ENCODE measurements around the gene GALNT5.

The GALNT5 gene

DNA sequence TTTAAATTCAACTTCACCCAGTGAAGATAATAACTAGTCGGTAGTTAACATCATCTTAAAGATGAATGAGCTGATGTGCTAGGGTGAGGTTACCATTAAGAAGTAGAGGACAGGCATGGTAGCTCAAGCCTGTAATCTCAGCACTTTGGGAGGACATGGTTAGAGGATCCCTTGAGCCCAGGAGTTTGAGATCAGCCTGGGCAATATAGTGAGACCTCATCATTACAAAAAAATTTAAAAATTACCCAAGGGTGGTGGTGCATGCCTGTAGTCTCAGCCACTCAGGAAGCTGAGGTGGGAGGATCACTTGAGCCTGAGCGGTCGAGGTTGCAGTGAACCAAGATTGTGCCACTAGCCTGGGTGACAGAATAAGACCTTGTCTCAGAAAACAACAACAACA lies 4.7 kb downstream of the GALNT5 start (continued):
- TF ChIP-seq, protein P1, sequence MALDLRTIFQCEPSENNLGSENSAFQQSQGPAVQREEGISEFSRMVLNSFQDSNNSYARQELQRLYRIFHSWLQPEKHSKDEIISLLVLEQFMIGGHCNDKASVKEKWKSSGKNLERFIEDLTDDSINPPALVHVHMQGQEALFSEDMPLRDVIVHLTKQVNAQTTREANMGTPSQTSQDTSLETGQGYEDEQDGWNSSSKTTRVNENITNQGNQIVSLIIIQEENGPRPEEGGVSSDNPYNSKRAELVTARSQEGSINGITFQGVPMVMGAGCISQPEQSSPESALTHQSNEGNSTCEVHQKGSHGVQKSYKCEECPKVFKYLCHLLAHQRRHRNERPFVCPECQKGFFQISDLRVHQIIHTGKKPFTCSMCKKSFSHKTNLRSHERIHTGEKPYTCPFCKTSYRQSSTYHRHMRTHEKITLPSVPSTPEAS (tag by site-specific recombination; IDR thresholded peaks at IDR 0.05), result no peak
- no peak for TF ChIP-seq ZNF24 (tag by site-specific recombination; IDR thresholded peaks at IDR 0.05)
- no peak for TF ChIP-seq ZNF555 (tag by site-specific recombination; conservative IDR thresholded peaks at IDR 0.05)
- TF ChIP-seq, protein P2, sequence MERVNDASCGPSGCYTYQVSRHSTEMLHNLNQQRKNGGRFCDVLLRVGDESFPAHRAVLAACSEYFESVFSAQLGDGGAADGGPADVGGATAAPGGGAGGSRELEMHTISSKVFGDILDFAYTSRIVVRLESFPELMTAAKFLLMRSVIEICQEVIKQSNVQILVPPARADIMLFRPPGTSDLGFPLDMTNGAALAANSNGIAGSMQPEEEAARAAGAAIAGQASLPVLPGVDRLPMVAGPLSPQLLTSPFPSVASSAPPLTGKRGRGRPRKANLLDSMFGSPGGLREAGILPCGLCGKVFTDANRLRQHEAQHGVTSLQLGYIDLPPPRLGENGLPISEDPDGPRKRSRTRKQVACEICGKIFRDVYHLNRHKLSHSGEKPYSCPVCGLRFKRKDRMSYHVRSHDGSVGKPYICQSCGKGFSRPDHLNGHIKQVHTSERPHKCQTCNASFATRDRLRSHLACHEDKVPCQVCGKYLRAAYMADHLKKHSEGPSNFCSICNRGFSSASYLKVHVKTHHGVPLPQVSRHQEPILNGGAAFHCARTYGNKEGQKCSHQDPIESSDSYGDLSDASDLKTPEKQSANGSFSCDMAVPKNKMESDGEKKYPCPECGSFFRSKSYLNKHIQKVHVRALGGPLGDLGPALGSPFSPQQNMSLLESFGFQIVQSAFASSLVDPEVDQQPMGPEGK (tag by site-specific recombination; IDR thresholded peaks at IDR 0.05), result no peak
- no peak for TF ChIP-seq IKZF3 (tag by site-specific recombination; IDR thresholded peaks at IDR 0.05)
- TF ChIP-seq, protein P3, sequence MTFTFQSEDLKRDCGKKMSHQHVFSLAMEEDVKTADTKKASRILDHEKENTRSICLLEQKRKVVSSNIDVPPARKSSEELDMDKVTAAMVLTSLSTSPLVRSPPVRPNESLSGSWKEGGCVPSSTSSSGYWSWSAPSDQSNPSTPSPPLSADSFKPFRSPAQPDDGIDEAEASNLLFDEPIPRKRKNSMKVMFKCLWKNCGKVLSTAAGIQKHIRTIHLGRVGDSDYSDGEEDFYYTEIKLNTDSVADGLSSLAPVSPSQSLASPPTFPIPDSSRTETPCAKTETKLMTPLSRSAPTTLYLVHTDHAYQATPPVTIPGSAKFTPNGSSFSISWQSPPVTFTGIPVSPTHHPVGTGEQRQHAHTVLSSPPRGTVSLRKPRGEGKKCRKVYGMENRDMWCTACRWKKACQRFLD (tag by site-specific recombination; IDR thresholded peaks at IDR 0.05), result no peak
- TF ChIP-seq GLIS1 (tag by site-specific recombination; IDR thresholded peaks at IDR 0.05), result no peak
- TF ChIP-seq, protein P4, sequence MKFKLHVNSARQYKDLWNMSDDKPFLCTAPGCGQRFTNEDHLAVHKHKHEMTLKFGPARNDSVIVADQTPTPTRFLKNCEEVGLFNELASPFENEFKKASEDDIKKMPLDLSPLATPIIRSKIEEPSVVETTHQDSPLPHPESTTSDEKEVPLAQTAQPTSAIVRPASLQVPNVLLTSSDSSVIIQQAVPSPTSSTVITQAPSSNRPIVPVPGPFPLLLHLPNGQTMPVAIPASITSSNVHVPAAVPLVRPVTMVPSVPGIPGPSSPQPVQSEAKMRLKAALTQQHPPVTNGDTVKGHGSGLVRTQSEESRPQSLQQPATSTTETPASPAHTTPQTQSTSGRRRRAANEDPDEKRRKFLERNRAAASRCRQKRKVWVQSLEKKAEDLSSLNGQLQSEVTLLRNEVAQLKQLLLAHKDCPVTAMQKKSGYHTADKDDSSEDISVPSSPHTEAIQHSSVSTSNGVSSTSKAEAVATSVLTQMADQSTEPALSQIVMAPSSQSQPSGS (tag by site-specific recombination; IDR thresholded peaks at IDR 0.05; ENCODE audit: low read depth), result no peak

DNA sequence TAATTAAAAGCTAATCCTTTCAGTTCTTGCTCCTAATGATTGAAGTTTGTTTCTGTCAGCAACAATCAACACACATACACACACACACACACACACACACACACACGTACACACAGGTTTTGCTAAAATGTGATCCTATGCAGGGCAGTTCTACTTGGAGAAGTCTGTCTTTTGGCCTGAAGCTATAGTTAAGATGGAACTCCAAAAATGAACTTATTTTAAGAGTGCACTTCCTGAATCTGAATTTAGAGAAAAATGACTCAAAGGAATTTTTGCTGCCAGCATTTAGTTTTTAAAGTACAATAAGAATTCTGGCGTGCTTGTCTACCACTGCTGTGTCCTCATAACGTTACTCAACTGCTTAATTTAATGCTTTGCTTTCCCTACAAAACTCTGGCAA lies 6.6 kb downstream of the GALNT5 start:
- H3K9me3 ChIP-seq (ENCODE audit: control insufficient read depth, insufficient read depth, low read depth, low read length), result no peaks in the 10 kb centered on the region
- H3K4me1 ChIP-seq (ENCODE audit: control insufficient read depth, insufficient read depth, low read length), result no peaks in the 10 kb centered on the region
- H3K27ac ChIP-seq (ENCODE audit: extremely low read depth, low read depth, low read length), result no peak overlapping the region
- H3K36me3 ChIP-seq (ENCODE audit: control insufficient read depth in 2 of 2, insufficient read depth in 1 of 2, low read length in 2 of 2), result no peaks in the 10 kb centered on the region
- TF ChIP-seq ZNF394 (tag by site-specific recombination; IDR thresholded peaks at IDR 0.05; ENCODE audit: borderline replicate concordance) (no peak), ZNF660 (tag by site-specific recombination; IDR thresholded peaks at IDR 0.05) (no peak), ZNF585B (tag by site-specific recombination; IDR thresholded peaks at IDR 0.05) (no peak), IKZF3 (tag by site-specific recombination; IDR thresholded peaks at IDR 0.05) (no peak), ZNF423 (tag by site-specific recombination; IDR thresholded peaks at IDR 0.05) (no peak), ZNF768 (tag by site-specific recombination; IDR thresholded peaks at IDR 0.05) (no peak), ZNF777 (tag by site-specific recombination; IDR thresholded peaks at IDR 0.05; ENCODE audit: borderline replicate concordance) (no peak), ZNF747 (tag by site-specific recombination; IDR thresholded peaks at IDR 0.05) (no peak)
- TF ChIP-seq, protein P5, sequence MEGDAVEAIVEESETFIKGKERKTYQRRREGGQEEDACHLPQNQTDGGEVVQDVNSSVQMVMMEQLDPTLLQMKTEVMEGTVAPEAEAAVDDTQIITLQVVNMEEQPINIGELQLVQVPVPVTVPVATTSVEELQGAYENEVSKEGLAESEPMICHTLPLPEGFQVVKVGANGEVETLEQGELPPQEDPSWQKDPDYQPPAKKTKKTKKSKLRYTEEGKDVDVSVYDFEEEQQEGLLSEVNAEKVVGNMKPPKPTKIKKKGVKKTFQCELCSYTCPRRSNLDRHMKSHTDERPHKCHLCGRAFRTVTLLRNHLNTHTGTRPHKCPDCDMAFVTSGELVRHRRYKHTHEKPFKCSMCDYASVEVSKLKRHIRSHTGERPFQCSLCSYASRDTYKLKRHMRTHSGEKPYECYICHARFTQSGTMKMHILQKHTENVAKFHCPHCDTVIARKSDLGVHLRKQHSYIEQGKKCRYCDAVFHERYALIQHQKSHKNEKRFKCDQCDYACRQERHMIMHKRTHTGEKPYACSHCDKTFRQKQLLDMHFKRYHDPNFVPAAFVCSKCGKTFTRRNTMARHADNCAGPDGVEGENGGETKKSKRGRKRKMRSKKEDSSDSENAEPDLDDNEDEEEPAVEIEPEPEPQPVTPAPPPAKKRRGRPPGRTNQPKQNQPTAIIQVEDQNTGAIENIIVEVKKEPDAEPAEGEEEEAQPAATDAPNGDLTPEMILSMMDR (tag by site-specific recombination; IDR thresholded peaks at IDR 0.05), result no peak
- TF ChIP-seq, protein P6, sequence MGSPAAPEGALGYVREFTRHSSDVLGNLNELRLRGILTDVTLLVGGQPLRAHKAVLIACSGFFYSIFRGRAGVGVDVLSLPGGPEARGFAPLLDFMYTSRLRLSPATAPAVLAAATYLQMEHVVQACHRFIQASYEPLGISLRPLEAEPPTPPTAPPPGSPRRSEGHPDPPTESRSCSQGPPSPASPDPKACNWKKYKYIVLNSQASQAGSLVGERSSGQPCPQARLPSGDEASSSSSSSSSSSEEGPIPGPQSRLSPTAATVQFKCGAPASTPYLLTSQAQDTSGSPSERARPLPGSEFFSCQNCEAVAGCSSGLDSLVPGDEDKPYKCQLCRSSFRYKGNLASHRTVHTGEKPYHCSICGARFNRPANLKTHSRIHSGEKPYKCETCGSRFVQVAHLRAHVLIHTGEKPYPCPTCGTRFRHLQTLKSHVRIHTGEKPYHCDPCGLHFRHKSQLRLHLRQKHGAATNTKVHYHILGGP (tag by site-specific recombination; IDR thresholded peaks at IDR 0.05), result no peak
- TF ChIP-seq, protein P7, sequence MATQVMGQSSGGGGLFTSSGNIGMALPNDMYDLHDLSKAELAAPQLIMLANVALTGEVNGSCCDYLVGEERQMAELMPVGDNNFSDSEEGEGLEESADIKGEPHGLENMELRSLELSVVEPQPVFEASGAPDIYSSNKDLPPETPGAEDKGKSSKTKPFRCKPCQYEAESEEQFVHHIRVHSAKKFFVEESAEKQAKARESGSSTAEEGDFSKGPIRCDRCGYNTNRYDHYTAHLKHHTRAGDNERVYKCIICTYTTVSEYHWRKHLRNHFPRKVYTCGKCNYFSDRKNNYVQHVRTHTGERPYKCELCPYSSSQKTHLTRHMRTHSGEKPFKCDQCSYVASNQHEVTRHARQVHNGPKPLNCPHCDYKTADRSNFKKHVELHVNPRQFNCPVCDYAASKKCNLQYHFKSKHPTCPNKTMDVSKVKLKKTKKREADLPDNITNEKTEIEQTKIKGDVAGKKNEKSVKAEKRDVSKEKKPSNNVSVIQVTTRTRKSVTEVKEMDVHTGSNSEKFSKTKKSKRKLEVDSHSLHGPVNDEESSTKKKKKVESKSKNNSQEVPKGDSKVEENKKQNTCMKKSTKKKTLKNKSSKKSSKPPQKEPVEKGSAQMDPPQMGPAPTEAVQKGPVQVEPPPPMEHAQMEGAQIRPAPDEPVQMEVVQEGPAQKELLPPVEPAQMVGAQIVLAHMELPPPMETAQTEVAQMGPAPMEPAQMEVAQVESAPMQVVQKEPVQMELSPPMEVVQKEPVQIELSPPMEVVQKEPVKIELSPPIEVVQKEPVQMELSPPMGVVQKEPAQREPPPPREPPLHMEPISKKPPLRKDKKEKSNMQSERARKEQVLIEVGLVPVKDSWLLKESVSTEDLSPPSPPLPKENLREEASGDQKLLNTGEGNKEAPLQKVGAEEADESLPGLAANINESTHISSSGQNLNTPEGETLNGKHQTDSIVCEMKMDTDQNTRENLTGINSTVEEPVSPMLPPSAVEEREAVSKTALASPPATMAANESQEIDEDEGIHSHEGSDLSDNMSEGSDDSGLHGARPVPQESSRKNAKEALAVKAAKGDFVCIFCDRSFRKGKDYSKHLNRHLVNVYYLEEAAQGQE (tag by site-specific recombination; IDR thresholded peaks at IDR 0.05), result no peak
- TF ChIP-seq, protein P8, sequence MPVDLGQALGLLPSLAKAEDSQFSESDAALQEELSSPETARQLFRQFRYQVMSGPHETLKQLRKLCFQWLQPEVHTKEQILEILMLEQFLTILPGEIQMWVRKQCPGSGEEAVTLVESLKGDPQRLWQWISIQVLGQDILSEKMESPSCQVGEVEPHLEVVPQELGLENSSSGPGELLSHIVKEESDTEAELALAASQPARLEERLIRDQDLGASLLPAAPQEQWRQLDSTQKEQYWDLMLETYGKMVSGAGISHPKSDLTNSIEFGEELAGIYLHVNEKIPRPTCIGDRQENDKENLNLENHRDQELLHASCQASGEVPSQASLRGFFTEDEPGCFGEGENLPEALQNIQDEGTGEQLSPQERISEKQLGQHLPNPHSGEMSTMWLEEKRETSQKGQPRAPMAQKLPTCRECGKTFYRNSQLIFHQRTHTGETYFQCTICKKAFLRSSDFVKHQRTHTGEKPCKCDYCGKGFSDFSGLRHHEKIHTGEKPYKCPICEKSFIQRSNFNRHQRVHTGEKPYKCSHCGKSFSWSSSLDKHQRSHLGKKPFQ (tag by site-specific recombination; IDR thresholded peaks at IDR 0.05), result no peak
- TF ChIP-seq, protein P9, sequence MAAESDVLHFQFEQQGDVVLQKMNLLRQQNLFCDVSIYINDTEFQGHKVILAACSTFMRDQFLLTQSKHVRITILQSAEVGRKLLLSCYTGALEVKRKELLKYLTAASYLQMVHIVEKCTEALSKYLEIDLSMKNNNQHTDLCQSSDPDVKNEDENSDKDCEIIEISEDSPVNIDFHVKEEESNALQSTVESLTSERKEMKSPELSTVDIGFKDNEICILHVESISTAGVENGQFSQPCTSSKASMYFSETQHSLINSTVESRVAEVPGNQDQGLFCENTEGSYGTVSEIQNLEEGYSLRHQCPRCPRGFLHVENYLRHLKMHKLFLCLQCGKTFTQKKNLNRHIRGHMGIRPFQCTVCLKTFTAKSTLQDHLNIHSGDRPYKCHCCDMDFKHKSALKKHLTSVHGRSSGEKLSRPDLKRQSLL (tag by site-specific recombination; IDR thresholded peaks at IDR 0.05), result no peak
- POLR2A ChIA-PET, result no interaction called here
- CTCF ChIA-PET, result interaction anchor here (0.6 to 1.5 kb wide), 2 partner anchors 38 to 46 kb away, joined by 3 to 4 read pairs; no protein-coding TSS in a partner anchor
- H3K4me3 ChIP-seq (ENCODE audit: low read depth, low read length), result no peak overlapping the region

Measured in HEK293 (cell line).